Raji (cell line): ENCODE data around the gene SP140.
A peak's percentile ranks its signal among the peaks of the same experiment; 100 is the strongest.

Experiments used
- POLR2A ChIP-seq: IDR thresholded peaks from 2 replicates; pipeline ENCODE4 v1.6.1; 2011; ENCODE audit warnings: low read depth, low read length, control low read depth; ENCODE audit not compliant: insufficient read depth

The SP140 gene

DNA sequence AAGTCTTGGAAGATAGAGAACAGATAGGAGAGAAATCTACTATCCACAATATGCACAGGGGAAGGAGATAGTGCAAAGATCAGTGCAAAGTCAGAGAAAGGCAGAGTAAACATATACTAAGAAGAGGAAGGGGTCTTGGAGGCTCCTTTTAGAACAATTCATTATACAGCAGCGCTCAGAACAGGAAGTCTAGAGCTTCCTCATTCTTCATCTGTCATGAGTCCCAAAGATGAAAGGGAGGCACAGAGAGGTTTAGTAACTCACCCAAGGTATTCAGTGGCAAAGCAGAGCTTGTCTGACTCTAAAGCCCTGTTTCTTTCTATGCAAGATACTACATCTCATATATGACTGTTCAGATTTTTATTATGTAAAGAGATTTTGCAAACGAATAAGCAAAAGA lies 7.1 kb upstream of the SP140 start:
- TF ChIP-seq POLR2A, result no peak

DNA sequence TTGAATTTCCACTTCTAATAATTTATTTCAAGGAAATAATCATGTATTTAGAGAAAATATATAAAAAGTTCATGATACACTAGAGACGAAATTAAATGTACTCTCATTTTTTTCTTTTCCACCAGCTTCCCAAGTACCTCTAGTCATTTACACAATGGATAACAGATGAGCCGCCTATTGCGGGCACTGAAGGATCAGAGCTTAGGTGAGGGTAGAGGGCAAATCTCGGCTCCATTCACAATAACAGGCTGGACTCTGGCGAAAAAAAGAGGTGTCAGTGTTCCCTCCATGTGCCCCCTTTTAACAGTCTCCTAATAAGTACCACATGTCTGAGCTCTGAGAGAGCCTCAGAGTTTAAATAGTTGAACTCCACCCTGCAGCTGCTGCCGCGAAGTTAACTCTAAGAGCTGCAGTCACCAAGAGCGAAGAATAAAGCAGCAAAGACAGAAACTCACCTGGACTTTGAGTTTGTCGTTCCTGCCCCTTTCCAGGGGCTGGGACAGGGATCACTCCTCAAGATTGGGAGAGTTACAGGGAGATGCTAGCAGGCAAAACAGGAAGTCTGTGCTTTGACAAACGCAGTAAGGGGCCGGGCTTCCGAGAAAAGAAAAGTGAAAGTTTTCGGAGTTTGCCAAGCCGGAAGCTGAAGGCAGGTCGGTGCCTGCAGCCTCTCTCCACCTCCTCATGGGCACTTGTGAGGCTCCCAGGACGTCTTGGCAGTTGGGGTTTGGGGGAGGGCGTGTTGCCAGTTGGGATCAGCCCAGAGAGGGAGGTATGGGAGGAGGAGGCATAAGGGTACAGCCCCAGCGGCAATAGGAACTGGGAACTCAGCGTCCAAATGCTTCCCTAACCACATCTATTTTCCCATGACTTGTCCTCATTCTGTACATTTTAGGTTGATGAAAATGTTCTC lies 5.9 kb upstream of the SP140 start, which contains the start of gene SP110:
Gene SP110, minus strand, starts transcription at position 566 of the 913 bp plus-strand sequence. CDS start 3,057 bp downstream, outside the sequence.
- peak; percentile 54; the same call in 1 of the 2 replicates for TF ChIP-seq POLR2A

DNA sequence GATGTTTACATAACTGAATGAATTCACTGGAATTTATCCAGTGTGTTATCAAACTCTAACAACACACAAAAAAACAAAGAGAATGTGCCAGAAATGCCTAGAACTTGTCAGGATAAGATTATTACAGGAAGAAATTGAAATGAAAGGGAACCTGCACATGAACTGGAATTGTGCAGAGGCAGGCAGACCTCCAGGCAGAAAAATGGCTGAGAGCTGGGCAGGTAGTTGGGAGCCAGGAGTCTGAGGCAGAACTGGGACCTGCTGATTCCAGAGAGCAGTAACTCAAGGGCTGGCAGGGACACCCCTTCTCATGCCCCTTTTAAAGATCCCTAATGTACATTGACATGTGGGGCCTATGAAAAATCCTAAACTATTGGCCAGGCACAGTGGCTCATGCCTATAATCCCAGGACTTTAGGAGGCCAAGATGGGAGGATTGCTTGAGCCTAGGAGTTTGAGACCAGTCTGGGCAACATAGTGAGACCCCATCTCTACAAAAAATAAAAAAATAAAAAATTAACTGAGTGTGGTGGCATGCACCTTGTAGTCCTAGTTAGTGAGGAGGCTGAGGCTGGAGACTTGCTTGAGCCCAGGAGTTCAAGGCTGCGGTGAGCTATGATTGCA lies 5.1 kb upstream of the SP140 start:
- no peak for TF ChIP-seq POLR2A

DNA sequence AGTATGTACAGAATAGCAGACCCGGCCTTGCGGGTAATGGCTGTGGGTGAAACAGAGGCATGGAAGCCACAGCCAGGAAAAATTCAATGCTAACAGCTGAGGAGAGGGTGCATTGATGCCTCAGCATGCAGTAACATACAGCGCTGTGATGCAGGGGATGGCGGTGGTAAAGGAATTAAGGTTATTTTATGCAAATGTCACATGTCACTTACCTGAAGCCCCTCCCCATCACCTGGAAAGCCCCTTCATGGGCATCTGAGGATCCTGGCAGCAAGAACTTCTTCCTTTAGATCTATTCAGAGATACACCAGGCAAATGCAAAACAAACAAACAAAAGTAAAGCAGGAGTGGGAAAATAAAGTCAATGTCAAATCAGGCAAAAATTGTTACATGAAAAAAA lies 4.0 kb upstream of the SP140 start:
- TF ChIP-seq POLR2A, result no peak

DNA sequence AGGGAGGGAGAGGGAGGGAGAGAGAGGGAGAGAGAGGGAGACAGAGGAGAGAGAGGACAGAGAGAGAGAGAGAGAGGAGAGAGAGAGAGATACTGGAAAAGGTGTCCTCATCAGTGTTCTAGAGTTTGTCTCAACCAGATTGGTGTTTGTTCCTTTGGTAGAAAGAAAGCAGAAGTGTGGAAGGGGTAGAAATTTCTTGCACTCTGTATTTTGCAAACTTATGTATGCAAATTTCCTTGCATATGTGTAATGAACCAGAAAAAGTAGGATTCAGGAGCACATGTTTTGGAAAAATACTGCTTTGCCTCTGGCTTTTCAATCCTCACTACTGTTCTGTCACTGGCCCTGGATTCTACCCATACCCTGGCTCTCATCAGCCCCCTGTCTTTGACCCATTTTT lies 1.1 kb upstream of the SP140 start:
- no peak for TF ChIP-seq POLR2A

DNA sequence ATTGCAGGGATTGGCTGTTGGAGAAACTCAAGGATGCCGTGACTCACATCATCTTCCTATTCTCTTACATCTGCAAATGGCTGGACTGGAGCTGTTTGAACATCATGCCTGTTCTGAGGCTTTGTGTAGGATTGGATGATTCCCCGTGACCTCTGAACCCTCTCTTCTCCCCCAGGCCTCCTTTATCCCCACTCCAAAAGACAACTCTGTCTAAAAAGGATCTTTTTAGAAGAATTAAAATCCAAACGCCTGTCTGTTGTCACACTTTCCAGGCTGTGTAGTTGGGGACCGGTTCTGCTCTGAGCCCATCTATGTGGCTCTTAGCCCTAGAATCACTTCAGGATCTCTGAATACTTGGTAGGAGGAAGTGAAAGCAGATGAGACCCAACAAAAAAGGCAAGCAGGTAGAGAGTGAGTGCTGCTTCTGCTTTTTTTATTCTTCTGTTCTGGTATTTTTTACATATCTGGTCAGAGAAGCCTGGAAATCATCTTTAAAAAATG lies 565 bp downstream of the SP140 start:
- TF ChIP-seq POLR2A, result no peak

DNA sequence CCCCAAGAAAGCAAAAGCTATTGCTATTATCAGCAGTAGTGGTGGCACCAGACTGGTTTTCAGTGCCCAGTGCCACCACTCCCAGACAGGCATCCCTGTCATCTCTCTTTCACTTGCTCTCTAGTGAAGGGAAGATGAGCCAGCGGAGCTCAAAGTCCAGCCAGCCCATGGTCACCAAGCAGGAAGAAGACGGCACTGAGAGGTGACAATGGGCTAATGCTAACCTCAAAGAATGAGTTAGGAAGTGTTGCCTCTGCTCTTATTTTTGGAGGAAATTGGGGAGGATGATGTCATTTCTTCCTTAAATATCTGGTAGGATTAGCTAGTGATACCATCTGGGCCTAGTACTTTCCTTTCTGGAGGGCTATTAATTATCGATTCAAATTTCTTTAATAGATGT lies 1.7 kb downstream of the SP140 start:
- TF ChIP-seq POLR2A, result no peak

DNA sequence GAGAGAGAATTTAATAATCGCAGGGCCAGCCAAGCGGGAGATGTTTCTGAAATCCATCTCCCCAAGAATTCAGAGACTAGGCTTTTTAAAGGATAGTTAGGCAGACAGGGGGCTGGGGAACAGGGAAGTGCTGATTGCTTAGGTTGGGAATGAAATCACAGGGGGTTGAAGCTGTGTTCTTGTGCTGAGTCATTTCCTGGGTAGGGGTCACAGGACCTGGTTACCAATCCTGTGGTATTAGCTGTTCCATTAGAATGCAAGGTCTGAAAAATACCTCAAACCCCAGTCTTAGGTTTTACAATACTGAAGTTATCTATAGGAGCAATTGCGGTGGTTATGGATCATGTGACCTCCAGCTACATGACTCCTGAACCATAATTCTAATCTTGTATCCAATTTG lies 4.6 kb downstream of the SP140 start:
- no peak for TF ChIP-seq POLR2A

DNA sequence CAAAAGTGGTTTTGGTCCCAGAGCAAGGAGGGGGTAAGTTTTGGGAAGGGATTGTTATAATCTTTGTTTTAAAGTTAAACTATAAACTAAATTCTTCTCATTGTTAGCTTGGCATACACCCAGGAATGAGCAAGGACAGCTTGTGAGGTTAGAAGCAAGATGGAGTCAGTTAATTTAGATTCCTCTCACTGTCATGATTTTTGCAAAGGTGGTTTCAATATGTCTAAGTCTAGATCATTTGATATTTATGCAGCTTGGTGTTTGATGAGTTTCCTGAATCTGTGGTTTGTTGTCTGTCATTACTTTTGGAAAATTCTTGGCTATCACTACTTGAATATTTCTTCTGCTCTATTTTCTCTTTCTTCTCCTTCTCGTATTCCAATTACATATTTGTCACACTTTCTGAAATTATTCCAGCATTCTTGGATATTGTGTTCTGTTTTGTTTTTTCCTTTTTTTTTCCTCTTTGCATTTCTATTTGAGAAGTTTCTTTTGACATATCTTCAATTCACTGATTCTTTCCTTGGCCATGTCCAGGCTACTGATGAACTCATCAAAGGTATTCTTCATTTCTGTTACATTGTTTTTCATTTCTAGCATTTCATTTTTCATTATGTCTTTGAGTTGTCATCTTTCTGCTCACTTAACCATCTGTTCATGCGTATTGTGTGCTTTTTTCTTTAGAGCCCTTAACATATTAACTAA lies 5.1 kb downstream of the SP140 start:
- TF ChIP-seq POLR2A, result no peak

DNA sequence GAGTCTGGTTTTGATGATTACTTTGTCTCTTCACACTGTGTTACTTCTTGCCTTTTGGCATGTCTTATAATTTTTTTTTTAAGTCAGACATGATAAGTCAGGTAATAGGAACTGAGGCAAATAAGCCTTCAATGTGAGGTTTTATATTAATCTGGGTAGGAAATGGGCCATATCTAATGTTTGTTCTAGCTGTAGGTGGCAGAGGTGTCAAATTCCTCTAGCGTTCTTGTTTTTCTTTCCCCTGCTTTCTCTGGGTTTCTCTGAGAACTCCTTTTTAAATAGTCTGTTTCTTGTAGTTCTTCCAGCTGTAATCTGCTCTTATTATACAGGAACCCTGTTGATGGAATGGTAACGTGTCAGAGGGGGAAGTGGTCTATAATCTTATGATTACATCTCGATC lies 5.7 kb downstream of the SP140 start:
- TF ChIP-seq POLR2A, result no peak

DNA sequence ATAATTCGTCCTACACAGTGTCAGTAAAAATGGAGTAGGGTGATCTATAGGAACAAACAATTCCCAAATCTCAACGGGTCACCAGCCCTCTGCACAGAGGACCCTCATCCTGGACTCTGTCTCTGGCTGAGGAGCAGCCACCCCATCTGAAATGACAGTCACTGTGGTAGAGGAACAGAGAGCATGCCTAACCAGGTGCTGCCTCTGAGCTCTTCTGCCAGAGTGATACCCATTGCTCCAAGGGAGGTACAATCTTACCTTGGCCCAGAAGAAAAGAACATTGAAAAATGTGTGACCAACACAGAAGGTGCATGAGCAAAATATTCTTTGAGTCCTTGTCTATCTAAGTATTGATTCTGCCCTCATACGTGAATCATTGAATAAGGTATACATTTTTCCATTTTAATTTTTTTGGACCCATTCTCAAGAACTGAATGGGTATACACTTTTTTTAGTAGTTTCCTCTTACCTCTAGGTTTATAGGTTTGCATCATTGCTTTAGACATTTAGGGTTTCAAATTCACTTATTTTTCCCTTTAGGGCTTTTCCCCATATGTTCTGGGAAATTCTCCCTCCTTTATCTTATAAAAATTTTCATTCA lies 8.7 kb downstream of the SP140 start:
- TF ChIP-seq POLR2A, result no peak

DNA sequence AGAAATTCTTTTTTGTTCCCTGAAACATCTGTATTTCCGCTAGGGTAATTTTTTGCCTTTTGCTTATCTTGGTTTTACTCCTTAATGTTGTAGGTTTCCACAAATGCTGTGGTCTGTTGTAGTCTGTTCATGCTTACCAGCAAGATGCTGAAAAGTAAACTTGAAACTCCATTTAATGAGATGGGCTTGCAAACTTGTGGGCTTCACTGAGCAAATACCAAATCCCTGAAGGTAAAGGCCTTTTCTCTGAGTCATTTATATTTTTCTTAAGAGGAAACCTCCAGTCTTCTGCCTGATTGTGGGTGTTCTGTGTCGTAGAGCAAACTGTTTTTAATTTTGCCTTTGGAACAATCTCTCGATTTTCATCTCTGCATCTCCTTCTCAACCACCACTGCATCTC lies 9.3 kb downstream of the SP140 start:
- TF ChIP-seq POLR2A, result no peak

DNA sequence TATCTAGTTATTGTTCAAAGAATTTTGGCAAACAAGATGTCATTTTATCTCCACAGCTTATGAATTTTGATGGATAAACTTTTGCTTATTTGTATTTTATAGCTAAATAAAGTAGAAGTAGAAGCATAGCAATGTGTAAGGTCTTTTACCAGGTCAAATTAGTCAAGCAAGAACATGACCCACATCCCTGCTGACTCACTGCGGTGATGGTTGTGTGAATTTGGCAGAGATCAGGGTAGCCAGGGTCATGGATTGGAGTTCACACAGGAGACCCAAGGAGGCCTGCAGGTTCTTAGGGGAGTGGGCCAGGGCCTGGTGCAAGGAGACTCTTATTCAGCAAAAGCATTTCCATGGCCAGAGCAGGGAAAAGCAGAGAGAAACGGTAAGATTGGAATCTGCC lies 18.7 kb downstream of the SP140 start:
- TF ChIP-seq POLR2A, result no peak

DNA sequence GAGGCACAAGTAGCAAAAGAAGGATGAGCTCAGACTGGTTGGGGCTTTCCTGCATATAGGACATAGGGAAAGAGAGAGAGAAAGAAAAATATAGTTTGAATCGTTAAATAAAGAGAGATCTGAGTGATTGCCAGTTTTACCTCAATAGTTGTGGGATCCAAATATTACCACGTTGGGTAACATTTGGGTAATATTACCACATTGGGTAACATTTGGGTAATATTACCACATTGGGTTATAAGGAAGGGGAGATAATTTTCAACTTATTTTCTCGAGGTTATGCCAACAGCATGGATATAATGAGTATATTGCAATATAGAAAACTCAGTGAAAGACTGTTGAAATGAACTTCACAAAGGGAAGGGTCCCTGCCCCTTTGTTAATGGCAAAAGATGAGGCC lies 20.7 kb downstream of the SP140 start:
- TF ChIP-seq POLR2A, result no peak

DNA sequence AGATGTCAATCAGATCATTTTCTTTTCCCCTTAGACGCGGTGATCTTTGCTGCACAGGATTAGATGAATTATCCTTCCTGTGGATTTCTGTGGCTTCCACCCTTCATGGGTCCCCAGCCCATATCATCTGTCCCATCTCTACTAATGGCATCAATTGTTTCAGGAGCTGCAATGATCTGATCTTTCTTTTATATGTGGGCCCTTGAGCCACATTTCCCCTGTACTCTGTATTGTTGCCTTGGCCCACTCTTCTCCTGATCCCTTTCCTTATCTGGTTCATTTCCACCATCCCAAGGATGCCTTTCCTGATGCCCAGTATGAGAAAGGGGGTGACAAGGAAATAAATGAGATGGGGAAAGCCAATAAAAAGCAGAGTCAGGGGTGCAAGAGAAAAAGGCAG lies 24.7 kb downstream of the SP140 start:
- TF ChIP-seq POLR2A, result no peak
